22Rv1 (cell line): ENCODE measurements around the gene RNU6-7.

Source experiments
- ZFX ChIP-seq: fragments of 450-650 bp; IDR thresholded peaks from 2 replicates; pipeline ENCODE4 v1.6.1; 2017; ENCODE audit warnings: antibody characterized with exemption, borderline replicate concordance
- TF ChIP-seq, protein P1 (sequence below): fragments of 450-650 bp; IDR thresholded peaks from 2 replicates; pipeline ENCODE4 v1.5.1; 2017; ENCODE audit warnings: mild to moderate bottlenecking

DNA sequence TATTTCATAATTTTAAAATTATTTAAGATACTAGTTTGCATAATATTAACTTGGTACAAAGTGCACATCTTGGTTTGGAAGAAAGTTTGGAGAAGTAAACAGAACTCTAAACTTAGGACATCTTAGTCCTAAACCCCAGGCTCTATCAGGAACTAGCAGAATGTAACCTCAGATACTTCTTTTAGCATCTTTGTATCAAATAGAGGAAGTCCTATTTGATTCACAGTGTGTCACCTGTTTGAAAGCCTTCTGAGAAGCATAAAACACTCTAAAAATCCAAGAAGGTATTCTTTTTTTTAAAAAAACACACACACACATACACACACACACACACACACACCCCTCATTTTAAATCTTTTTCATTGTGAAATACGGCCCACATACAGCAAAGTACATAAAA, 12.0 kb upstream of the RNU6-7 start:
- TF ChIP-seq, protein P1, sequence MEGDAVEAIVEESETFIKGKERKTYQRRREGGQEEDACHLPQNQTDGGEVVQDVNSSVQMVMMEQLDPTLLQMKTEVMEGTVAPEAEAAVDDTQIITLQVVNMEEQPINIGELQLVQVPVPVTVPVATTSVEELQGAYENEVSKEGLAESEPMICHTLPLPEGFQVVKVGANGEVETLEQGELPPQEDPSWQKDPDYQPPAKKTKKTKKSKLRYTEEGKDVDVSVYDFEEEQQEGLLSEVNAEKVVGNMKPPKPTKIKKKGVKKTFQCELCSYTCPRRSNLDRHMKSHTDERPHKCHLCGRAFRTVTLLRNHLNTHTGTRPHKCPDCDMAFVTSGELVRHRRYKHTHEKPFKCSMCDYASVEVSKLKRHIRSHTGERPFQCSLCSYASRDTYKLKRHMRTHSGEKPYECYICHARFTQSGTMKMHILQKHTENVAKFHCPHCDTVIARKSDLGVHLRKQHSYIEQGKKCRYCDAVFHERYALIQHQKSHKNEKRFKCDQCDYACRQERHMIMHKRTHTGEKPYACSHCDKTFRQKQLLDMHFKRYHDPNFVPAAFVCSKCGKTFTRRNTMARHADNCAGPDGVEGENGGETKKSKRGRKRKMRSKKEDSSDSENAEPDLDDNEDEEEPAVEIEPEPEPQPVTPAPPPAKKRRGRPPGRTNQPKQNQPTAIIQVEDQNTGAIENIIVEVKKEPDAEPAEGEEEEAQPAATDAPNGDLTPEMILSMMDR: no peak
- no peak for TF ChIP-seq ZFX
